ENCODE data around the gene GAK. TPM values are rescaled to one million over a fixed set of nuclear protein-coding genes. Genes with fewer than 3 reads are reported as not detected.

The GAK gene
- total and polyA plus RNA-seq, 2 of the 13 experiments (the other 11 are each of a cell fraction or from before 2014, with no cell fraction given) = 17.5 to 44.3 TPM

- TF ChIP-seq PRDM10 (CRISPR knock-in tag; IDR thresholded peaks at IDR 0.05; ENCODE audit: low read depth) (peak; percentile 82), ZNF280D (CRISPR knock-in tag; IDR thresholded peaks at IDR 0.05) (no peak), HIVEP1 (CRISPR knock-in tag; IDR thresholded peaks at IDR 0.05) (no peak), RAD21 (CRISPR knock-in tag; IDR thresholded peaks at IDR 0.05) (peak; percentile 61; the same call in 1 of the 2 replicates), ZNF367 (CRISPR knock-in tag; IDR thresholded peaks at IDR 0.05; ENCODE audit: borderline replicate concordance) (no peak), ATF7-NPFF (CRISPR knock-in tag; IDR thresholded peaks at IDR 0.05; ENCODE audit: low read depth) (no peak), RARG (CRISPR knock-in tag; IDR thresholded peaks at IDR 0.05; ENCODE audit: low read depth) (no peak), AKAP8 (CRISPR knock-in tag; IDR thresholded peaks at IDR 0.05) (no peak), ATM (IDR thresholded peaks at IDR 0.05; ENCODE audit: borderline replicate concordance) (no peak), ZBTB33 (CRISPR knock-in tag; IDR thresholded peaks at IDR 0.05) (peak; percentile 88), PRPF4 (IDR thresholded peaks at IDR 0.05; ENCODE audit: low read depth, low read length, poor library complexity, severe bottlenecking) (no peak), MAFK (conservative IDR thresholded peaks at IDR 0.05 in 1 of 2, IDR thresholded peaks at IDR 0.05 in 1 of 2; ENCODE audit: low read length in 2 of 2) (no peak), NR0B2 (CRISPR knock-in tag; IDR thresholded peaks at IDR 0.05) (no peak), ZNF547 (CRISPR knock-in tag; IDR thresholded peaks at IDR 0.05) (no peak), ZSCAN21 (CRISPR knock-in tag; IDR thresholded peaks at IDR 0.05; ENCODE audit: borderline replicate concordance) (no peak), ZNF513 (CRISPR knock-in tag; conservative IDR thresholded peaks at IDR 0.05) (no peak), KDM1A (CRISPR knock-in tag; IDR thresholded peaks at IDR 0.05) (no peak)
Measured at GRCh38 chr4:874971-875817, 56.9 kb downstream of the GAK start (continued).
